Ishikawa (cell line): Measurements from ENCODE around the gene PRRX2.

Experiments
- EP300 ChIP-seq: IDR thresholded peaks from 2 replicates; pipeline ENCODE4 v1.6.1; 2012; ENCODE audit warnings: borderline replicate concordance
- NFIC ChIP-seq: IDR thresholded peaks from 2 replicates; pipeline ENCODE4 v1.6.1; 2012

DNA sequence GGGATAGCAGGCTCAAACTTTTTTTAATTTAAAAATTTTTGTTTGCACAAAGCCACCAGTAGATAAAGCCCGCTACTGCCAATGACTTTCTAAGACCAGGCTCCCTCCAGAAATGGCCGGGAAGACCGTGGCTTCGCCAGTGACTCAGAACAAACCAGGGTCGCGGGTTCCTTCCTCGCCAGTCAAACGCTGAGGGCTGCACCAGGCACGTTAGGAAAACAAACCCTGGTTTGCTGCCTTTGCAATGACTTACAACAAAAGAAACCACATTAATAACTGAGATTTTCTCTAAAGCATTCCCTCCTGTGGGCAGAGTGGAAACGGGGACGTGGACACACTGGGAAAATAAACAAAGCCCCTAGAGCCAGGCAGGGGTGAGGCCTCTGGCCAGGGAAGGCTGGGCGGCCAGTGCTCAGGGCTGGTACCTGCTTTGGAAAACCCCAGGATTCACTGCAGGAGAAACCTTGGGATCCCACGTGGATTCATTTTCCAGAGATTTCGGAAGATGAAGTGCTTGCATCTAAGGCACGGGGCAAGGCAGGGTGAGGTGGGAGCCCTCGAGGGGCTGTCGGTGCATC lies 3.8 kb downstream of the PRRX2 start:
- no peak for TF ChIP-seq EP300
- no peak for TF ChIP-seq NFIC
